Stimulated activated CD8-positive, alpha-beta memory T cell treated with anti-CD3 and anti-CD28 coated beads, Interleukin-4, amount 100 ng/mL, for 24 hours (primary cell): Measurements from ENCODE around the gene NFKBIE.
A peak's percentile ranks its signal among the peaks of the same experiment; 100 is the strongest.

Source experiments
- DNase-seq: peaks from one replicate; pipeline ENCODE4 v3.0.0-alpha.2; 2020; ENCODE audit warnings: low read depth

NFKBIE gene

GRCh38 chr6:44226368-44227147, 38.8 kb downstream of the NFKBIE start:
- no peak for DNase-seq

- no peak for DNase-seq
These were observed 39.6 kb downstream of the NFKBIE start for GRCh38 chr6:44225579-44226325.

DNA sequence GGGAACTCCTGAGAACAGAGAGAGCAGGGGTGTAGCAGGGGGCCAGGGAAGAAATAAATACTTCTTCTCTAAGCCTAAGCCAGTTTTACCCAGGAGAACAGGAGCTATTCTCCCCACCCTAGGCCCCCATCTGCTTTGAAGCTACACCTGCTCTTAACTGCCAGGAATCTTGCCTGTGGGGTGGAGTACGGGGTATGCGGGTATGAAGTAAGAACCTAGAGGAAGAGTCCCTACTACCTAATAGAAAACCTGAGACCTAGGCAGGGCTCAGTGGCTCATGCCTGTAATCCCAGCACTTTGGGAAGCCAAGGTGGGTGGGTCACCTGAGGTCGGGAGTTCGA, 40.4 kb downstream of the NFKBIE start:
- no peak for DNase-seq

DNA sequence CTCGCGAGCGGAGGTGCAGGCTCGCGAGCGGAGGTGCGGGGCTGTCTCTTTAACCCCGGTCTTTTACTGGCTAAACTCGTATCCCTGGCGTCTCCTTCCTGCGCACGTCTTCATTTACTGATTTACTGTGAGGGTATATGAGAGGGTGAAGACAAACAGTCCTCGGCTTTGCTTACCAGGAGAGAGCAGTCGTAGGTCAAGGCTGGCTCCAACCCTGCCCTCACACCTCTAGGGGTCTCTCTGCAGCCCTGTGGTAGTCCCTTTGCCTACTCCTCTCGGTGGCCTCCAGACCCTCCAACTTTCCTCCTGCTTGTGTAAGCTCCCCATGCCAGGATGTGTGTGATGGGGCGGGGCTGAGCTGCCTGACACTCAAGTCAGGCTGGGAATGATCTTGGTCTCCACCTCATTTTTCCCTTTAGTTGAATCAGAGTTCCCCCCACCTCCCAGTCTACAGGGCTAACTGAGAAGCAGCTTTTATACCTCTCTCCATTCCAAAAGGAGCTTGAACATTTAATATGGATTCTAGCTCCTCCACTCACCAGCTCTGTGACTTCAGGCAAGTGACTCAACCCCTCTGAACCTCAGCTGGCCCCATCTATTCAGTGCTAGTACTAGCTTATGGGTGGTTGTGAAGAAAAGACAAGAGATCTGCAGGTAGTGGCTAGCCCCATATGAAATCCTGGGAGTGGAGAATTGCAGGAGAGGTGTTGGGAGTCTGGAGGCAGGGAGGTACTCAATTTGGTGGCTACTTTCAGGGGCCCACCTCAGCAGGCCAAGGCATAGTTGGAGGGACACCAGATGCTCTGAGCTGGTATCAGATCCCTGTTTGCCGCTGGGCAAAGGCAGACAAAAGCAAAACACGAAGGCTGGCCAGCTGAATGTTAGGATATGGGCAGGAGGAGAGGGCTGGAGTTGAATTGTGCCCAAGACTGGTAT, 41.1 kb downstream of the NFKBIE start:
- no peak for DNase-seq

DNA sequence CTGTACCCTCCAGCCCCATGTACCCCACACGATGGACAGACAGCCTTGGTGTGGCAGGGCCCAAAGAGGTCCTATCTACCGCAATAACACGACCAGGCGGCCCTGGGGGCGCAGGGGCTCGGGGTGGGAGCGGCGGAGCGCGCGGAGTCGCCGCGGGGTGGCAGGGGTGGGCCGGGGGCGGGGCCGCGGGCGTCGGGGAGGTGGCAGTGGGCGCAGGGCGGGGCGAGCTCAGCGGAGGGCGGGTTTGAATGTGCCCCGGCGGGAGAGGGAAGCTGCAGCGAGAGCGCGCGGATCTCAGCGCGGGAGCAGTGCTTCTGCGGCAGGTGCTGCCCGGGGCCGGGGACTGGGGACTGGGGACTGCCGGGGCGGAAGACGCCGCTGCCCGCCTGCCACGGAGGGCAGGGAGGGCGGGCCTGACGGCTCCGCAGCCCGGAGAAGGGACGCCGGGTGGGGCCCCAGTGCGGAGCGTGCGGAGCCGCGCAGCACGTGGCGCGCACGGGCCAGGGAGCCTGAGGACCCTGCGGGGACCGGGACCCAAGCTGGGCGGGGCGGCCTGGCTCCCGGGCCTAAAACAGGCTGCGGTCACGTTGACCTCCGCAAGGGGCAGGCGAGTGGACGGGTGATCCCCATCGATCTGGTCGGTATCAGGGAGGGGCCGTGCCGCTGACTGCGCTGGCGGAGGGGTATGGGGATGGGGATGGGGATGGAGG, 41.9 kb downstream of the NFKBIE start, which contains the start of gene SLC29A1:
Gene SLC29A1, plus strand, starts transcription at position 277 of the 710 bp plus-strand sequence. CDS start 3,719 bp downstream, outside the sequence.
- DNase-seq: peak; percentile 82

DNA sequence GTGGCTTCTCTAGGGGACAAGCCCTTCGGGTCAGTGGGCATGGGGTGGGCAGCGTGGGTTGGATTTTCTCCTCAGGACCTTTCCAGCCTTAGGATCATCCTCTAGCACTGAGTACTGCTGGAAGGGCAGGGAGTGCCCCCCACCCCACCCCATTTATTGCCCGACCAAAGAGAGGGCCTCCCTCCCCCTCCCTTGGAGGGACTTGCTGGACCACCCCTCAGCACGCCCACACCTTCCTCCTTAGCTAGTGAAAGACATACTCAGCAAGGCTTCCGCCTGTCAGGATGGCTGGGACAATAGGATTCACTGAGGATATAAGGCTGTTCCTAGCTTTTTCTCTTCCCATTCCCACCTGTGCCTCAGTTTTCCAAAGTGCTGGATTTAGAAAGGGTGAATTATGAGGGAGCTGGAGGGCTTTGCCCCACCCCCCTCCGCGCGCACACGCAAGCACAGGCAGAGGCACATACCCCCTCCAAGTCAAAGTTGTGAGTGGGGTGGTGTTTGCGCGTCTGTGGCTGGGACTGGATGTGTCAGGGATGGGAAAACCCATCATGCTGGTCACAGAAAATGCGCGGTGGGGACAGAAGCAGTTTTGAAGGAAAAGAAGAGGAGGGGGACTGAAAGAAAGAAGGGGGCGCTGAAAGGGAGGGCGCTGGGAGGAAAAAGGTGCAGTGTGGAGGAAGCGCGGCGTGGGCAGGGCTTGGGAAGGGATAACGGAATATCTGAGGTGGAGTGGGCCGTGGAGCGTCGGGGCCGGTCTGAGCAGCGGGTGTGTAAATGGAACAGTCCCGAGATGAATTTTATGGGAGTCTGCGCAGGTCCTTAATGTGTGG, 42.6 kb downstream of the NFKBIE start:
- no peak for DNase-seq

GRCh38 chr6:44221961-44222335, 43.4 kb downstream of the NFKBIE start:
- DNase-seq: no peak

DNA sequence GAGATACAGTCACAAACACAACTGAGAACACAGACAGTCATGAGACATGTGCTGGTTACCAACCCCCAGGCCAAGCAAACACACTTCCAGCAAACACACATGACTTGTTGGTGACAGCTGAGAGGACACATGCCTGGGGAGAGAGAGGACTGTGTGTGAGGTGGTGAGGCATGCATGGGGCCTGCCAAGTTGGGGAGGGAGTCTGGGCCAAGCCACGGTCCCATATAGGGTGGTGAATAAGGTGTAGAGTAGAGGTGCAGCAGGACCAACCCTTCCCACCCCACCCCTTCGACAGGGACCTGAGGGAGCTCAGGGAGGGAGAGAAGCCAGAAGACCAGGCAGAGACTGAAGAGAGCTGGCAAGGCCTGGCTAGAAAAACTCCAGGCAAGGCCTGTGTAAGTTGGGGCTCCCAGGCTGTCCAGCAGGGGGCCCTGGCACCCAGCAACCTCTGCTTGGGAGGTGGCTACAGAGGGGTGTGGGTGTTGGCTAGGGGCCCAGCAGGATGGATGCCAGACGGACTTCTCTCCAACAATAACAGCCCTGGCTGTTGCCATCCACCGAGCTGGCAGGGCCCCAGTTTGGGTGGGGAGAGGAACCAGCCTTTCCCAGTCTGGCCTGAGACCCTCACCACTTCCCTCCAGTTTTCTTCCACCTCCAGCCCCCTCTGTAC, 43.9 kb downstream of the NFKBIE start:
- DNase-seq: peak; percentile 52

DNA sequence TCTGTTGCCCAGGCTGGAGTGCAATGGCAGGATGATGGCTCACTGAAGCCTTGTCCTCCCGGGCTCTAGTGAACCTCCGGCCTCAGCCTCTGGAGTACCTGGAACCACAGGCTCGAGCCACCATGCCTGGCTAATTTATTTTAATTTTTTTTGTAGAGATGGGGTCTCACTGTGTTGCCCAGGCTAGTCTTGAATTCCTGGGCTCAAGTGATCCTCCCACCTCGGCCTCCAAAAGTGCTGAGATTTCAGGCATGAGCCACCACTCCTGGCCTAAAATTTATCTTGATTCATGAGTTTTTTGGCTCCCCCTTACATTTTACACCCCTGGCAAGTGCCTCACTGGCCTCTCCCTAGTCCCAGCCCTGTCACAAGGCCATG, 44.4 kb downstream of the NFKBIE start:
- no peak for DNase-seq

DNA sequence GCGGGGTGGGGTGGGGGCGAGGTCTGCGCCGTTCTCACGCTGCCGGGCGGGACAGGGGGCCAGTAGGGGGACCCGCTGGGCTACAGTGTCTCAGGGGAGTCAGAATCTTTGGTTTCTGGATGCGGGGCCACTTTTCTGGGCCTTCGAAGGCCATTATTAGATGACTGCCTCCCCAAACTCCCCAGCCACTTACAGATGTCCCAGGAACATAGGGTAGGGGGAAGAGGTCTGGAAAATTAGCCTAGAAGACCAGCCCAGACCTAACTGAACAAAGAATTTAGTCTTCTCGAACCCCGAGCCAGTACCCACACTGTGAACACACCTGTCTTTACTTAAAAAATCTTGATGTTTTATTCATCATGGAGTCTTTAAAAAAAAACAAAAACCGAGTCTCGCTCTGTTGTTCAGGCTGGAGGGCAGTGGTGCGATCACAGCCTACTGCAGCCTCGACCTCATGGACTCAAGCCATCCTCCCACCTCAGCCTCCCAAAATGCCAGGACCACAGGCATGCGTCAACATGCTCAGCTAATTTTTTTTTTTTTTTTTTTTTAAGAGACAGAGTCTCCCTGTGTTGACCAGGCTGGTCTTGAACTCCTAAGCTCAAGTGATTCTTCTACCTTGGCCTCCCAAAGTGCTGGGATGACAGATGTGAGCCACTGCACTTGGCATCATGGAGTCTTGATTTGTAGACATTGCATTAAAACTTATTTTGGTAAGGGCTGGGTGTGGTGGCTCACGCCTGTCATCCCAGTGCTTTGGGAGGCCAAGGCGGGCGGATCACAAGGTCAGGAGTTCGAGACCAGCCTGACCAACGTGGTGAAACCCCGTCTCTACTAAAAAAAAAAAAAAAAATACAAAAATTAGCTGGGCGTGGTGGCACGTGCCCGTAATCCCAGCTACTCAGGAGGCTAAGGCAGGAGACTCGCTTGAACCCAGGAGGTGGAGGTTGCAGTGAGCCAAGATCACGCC, 45.3 kb downstream of the NFKBIE start:
- no peak for DNase-seq

DNA sequence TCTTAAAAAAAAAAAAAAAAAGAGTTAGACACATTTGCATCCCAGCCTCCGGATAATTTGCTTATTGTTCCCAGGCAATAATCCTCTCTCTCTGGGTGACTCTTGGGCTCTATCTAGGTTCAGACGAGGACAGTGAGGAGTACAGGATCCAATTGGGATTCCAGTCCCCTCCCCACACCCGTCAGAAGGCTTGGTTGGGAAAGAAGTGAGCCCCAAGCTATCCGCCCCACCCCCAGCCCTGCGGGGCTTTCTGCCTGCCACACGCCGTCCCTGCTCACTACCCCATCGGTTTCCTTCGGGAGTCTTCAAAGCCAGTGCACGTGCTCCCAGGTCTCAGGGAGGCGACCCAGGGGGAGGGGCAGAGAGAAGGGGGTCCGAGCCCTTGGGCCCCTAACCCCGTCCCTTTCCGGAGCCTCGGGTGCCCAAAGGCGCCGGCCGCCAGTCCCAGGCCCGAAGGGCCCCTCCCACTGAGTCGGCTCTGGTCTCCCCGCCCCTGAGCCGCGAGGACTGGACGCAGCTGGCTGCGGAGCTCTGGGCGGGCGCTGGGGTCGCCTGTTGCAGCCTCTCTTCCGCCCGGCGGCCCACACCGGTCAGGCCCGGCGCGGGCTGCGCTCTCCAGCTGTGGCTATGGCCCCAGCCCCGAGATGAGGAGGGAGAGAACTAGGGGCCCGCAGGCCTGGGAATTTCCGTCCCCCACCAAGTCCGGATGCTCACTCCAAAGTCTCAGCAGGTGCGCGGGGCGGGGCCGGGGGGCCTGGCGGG, 46.1 kb downstream of the NFKBIE start:
- DNase-seq: no peak

GRCh38 chr6:44217332-44218143, 47.8 kb downstream of the NFKBIE start:
- DNase-seq: no peak

GRCh38 chr6:44216677-44217331, 48.5 kb downstream of the NFKBIE start, which contains the start of gene MYMX:
TSS of gene MYMX (plus strand) at chr6:44216926. CDS start at chr6:44217472, 546 bp downstream.
- DNase-seq: no peak

GRCh38 chr6:44214307-44214706, 51.0 kb downstream of the NFKBIE start:
- DNase-seq: no peak

- no peak for DNase-seq
These were observed 54.1 kb downstream of the NFKBIE start for GRCh38 chr6:44211284-44211683.
